Bronchial smooth muscle cell (primary cell): ENCODE data around the gene CABP7. TPM values are rescaled to one million over a fixed set of nuclear protein-coding genes. Genes with fewer than 3 reads are reported as not detected.

ENCODE experiments used
- total RNA-seq: library from RNA; depleted of rRNA; stranded (reverse); fragments of >200 nt; gene quantifications from 2 replicates; pipeline ENCODE4 v1.2.1, GENCODE V29; 2014

CABP7 gene
- total RNA-seq = not detected in 2 replicates

GRCh38 chr22:29719899-29720645, at the start of gene CABP7:
Gene CABP7 (plus strand): TSS chr22:29720003. CDS start chr22:29720425, 422 bp downstream.

GRCh38 chr22:29766632-29767170, 46.9 kb downstream of the CABP7 start, which contains the start of gene ZMAT5:
Gene ZMAT5 (minus strand): TSS chr22:29767007. CDS start chr22:29748544, 18,463 bp downstream.

GRCh38 chr22:29767171-29768051, 47.6 kb downstream of the CABP7 start, which contains the start of gene UQCR10:
Gene UQCR10 (plus strand): TSS chr22:29767369. CDS start chr22:29767399, 30 bp downstream.

Other genes with a start within 250 kb of the CABP7 start
- under 0.01 and 0.32 TPM in 2 replicates for gene NEFH, start 239.8 kb upstream of the CABP7 start, total RNA-seq
- gene THOC5, start 166.2 kb upstream of the CABP7 start, total RNA-seq = 31.7 and 70.8 TPM in 2 replicates
- gene NIPSNAP1, start 138.9 kb upstream of the CABP7 start, total RNA-seq = 38.4 and 53.9 TPM in 2 replicates
- gene NF2, start 116.4 kb upstream of the CABP7 start, total RNA-seq = 45.0 and 57.5 TPM in 2 replicates
- gene ZMAT5, start 47.0 kb downstream of the CABP7 start, total RNA-seq = 17.4 and 20.3 TPM in 2 replicates
- gene UQCR10, start 47.4 kb downstream of the CABP7 start, total RNA-seq = 113 and 156 TPM in 2 replicates
- 21.3 and 31.9 TPM in 2 replicates for gene ASCC2, start 118.3 kb downstream of the CABP7 start, total RNA-seq
- gene MTMR3, start 163.2 kb downstream of the CABP7 start, total RNA-seq = 21.0 and 22.7 TPM in 2 replicates